ENCODE data around the gene DUSP2.
"Not testable (repeated sequence)": the region's sequence is repeated elsewhere in the genome, so short reads cannot be mapped to it uniquely, and the experiment has no call there.

Gene DUSP2

DNA sequence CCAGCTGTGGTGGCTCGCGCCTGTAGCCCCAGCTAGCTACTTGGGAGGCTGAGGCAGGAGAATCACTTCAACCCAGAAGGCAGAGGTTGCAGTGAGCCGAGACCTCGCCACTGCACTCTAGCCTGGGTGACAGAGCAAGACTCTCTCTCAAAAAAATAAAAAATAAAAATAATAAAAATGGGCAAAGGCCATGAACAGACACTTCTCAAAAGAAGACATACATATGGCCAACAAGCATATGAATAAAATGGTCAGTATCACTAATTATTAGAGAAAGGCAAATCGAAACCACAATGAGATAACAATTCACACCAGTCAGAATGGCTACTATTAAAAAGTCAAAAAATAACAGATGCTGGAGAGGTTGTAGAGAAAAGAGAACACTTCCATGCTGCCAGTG lies 15.1 kb upstream of the DUSP2 start:
- not testable (repeated sequence) for H3K9ac ChIP-seq (ENCODE audit: low read depth, low read length)
- WGBS, result 98% methylated on average over 3 of the region's 5 CpGs

DNA sequence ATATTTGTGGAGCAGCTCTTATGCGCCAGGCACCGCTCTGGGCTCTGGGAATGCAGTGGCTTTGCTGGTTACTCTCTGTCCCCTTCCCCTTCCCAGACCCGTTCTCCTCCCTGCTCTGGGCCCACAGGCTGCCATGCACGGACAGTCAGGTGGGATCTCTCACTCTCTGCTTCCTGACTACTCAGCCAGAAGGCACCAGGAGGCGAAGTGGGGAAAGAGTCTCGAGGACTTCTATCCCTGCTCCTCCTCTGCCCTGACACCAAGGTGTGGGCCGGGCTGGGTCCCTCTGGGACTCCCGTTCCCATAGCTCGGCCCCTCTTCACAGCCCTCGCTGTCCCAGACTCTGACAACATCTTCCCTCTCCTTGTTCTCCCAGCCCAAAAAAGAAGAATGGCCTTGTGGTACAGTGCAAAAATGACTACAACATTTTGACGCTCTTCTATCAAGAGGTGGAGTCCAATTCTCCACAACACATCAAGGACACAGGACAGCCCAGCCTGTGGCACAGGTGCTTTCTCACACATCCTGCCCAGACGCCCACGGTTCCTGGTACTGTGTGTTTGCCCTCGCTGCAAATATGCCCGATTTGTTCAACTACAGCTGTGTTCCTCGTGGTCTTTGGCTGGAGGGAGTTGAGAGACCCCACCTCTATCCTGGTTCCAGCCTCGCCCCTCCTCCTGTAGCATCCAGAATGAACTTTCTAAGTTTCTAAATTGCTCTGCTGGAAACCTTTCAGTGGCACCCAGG lies 14.0 kb upstream of the DUSP2 start:
- no peaks in the 10 kb centered on the region for H3K9me3 ChIP-seq (ENCODE audit: insufficient read depth, low read depth, low read length)
- no peak overlapping the region for H3K4me3 ChIP-seq (ENCODE audit: low read length)
- no peaks in the 10 kb centered on the region for H3K36me3 ChIP-seq (ENCODE audit: insufficient read depth, low read length)
- no peak overlapping the region for H3K9ac ChIP-seq (ENCODE audit: low read depth, low read length)
- 0 out of 2 replicates have a peak, but pooled peaks cover 6% of the 10 kb centered on the region for H3K4me1 ChIP-seq (ENCODE audit: insufficient read depth, low read length)
- no peaks in the 10 kb centered on the region for H3K27me3 ChIP-seq (ENCODE audit: insufficient read depth, low read length)
- 88% methylated on average over 17 of the region's 17 CpGs for WGBS
- H3K27ac ChIP-seq (ENCODE audit: low read depth, low read length), result no peak overlapping the region

More for the DNA sequence above, 15.1 kb upstream of the DUSP2 start:
- H3K36me3 ChIP-seq (ENCODE audit: insufficient read depth, low read length); H3K27me3 ChIP-seq (ENCODE audit: insufficient read depth, low read length); H3K4me3 ChIP-seq (ENCODE audit: low read length); H3K9me3 ChIP-seq (ENCODE audit: insufficient read depth, low read depth, low read length); H3K27ac ChIP-seq (ENCODE audit: low read depth, low read length): not testable (repeated sequence)
- H3K4me1 ChIP-seq (ENCODE audit: insufficient read depth, low read length), result 0 out of 2 replicates have a peak, but pooled peaks cover 10% of the 10 kb centered on the region

- no peak overlapping the region for H3K27ac ChIP-seq (ENCODE audit: low read depth, low read length)
- no peaks in the 10 kb centered on the region for H3K9me3 ChIP-seq (ENCODE audit: insufficient read depth, low read depth, low read length)
Observed at GRCh38 chr2:96158554-96158940, 13.3 kb upstream of the DUSP2 start.

GRCh38 chr2:96157649-96158553 lies 12.7 kb upstream of the DUSP2 start:
- 81% methylated on average over 18 of the region's 19 CpGs for WGBS
- H3K9ac ChIP-seq (ENCODE audit: low read depth, low read length), result no peak overlapping the region
- no peaks in the 10 kb centered on the region for H3K9me3 ChIP-seq (ENCODE audit: insufficient read depth, low read depth, low read length)
- H3K27me3 ChIP-seq (ENCODE audit: insufficient read depth, low read length), result no peaks in the 10 kb centered on the region
- H3K36me3 ChIP-seq (ENCODE audit: insufficient read depth, low read length), result no peaks in the 10 kb centered on the region
- no peak overlapping the region for H3K4me3 ChIP-seq (ENCODE audit: low read length)
- H3K27ac ChIP-seq (ENCODE audit: low read depth, low read length), result no peak overlapping the region
- 0 out of 2 replicates have a peak, but pooled peaks cover 4% of the 10 kb centered on the region for H3K4me1 ChIP-seq (ENCODE audit: insufficient read depth, low read length)

More at GRCh38 chr2:96158554-96158940, 13.3 kb upstream of the DUSP2 start:
- H3K27me3 ChIP-seq (ENCODE audit: insufficient read depth, low read length), result no peaks in the 10 kb centered on the region
- no peaks in the 10 kb centered on the region for H3K36me3 ChIP-seq (ENCODE audit: insufficient read depth, low read length)
- H3K4me1 ChIP-seq (ENCODE audit: insufficient read depth, low read length), result 0 out of 2 replicates have a peak, but pooled peaks cover 4% of the 10 kb centered on the region
- 90% methylated on average over 14 of the region's 14 CpGs for WGBS
- no peak overlapping the region for H3K9ac ChIP-seq (ENCODE audit: low read depth, low read length)
- no peak overlapping the region for H3K4me3 ChIP-seq (ENCODE audit: low read length)

DNA sequence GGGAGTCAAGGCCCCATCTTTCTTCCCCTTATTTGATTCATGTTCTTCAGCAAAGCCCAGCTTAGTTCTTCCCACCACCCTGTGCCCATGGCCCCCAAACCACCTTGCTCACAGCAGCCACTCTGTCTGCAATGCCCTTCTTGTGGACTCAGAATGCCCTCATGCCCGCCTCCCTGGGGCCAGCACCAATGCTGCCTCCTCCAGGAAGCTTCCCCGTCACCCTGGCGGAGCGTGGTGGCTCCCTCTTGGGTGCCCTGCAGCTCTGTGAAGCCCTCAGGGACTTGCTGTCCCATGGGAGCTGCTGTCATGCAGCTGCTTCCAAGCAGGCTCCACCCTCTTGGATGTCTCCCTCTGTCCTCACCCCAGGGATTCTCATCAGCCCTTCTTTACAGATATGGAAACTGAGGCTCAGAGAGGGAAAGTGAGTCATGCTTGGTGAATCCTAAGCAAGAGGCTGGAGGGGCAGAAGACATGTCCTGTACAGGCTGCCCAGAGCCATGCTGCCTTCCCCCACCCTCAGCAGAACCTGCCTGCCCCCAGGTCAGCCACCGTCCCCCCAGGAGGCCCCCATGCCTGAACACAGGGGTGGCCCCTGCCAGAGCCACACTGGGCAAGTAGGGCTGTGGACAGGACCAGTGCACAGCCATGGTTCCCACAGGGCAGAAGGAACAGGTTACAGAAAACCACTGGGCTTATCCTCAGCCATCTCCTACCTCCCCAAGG lies 11.8 kb upstream of the DUSP2 start:
- Histone ChIP-seq H3K9ac (ENCODE audit: low read depth, low read length) (no peak overlapping the region), H3K4me3 (ENCODE audit: low read length) (no peak overlapping the region), H3K27ac (ENCODE audit: low read depth, low read length) (no peak overlapping the region)

DNA sequence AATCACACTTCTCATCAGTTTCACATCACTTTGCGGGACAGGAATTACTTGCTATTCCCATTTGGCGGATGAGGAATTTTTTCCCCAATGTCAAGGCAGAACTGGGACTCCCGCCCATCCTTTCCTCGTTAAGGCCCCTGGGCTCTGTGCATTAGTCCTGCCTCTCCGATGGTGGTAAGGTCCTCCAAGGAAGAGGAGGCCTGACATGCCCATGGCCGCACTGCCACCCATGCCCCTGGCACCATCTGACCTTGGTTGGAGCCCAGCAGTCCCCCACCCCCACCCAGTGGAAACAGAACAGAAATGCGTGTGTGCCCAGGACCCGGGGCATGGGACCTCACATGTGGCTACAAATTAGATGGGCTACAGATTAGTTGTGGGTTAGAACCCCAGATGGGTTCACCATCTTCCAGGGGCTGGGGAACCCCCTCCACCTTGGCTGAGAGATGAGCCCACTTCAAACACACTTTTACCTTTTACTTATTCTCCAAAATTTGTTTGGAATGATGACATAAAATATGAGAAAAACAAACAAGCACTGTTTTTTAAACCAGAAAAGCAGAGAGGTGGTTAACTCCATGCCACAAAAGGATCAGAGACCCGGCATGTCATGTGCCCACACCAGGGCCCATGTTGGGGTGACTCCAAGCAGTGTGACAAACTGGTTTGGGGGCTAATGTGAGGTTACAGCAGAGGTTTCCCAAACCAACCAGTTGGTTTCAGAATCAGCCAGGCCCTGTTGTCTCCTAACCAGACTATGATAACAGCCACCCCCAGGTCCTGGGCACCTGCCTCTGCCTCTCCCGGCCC lies 11.0 kb upstream of the DUSP2 start:
- no peak overlapping the region for H3K4me3 ChIP-seq (ENCODE audit: low read length)
- no peak overlapping the region for H3K27ac ChIP-seq (ENCODE audit: low read depth, low read length)
- 94% methylated on average over 10 of the region's 10 CpGs for WGBS

More for the DNA sequence above, 11.8 kb upstream of the DUSP2 start:
- H3K36me3 ChIP-seq (ENCODE audit: insufficient read depth, low read length), result no peaks in the 10 kb centered on the region
- 94% methylated on average over 5 of the region's 5 CpGs for WGBS
- H3K4me1 ChIP-seq (ENCODE audit: insufficient read depth, low read length), result peaks cover 6% of the 10 kb centered on the region
- no peaks in the 10 kb centered on the region for H3K9me3 ChIP-seq (ENCODE audit: insufficient read depth, low read depth, low read length)
- H3K27me3 ChIP-seq (ENCODE audit: insufficient read depth, low read length), result no peaks in the 10 kb centered on the region

DNA sequence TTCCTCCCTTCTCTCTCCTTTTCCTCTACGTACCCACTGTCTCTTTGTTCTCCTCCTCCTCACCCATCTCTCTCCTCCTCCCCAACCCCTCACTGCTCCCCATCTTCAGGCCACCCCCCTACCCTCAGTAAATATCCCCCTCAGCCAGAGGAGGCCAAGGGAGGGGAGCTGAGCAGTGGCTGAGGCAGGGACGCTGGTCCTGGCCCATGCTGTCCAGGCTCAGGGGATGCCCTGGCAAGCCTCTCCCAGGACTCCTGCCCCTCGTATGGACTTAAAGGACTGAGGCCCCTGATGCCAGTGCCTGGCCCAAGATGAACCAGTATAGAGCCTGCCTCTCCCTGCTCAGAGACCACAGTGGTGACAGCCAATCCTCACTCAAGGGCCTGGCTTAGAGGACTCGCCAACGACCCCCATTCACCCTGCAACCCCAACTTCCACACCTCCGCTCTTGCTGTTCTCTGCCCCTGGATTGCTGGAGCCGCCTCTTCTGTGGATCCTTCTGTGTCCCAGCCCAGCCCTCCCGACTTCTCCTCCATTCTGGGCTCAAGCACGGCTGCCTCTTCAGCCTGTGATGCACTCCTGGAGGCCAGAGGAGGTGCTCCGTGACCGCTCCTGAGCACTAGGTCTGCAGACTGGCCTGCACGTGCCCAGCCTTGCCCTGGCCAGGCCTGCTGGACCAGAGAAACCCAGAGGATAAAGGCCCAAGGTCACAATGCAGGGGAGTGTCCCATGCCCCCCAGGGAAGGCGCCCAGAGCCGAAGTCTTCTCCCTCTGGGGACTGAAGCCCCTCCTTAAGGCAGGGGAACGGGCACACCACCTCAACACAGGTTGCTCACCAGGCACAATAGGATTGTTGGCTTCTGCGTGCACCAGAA lies 9.5 kb upstream of the DUSP2 start:
- no peaks in the 10 kb centered on the region for H3K36me3 ChIP-seq (ENCODE audit: insufficient read depth, low read length)
- H3K9me3 ChIP-seq (ENCODE audit: insufficient read depth, low read depth, low read length), result no peaks in the 10 kb centered on the region
- no peak overlapping the region for H3K27ac ChIP-seq (ENCODE audit: low read depth, low read length)
- no peak overlapping the region for H3K4me3 ChIP-seq (ENCODE audit: low read length)
- WGBS, result 88% methylated on average over 16 of the region's 16 CpGs
- H3K4me1 ChIP-seq (ENCODE audit: insufficient read depth, low read length), result peaks cover 7% of the 10 kb centered on the region
- H3K9ac ChIP-seq (ENCODE audit: low read depth, low read length), result no peak overlapping the region
- no peaks in the 10 kb centered on the region for H3K27me3 ChIP-seq (ENCODE audit: insufficient read depth, low read length)

More for the DNA sequence above, 11.0 kb upstream of the DUSP2 start:
- Histone ChIP-seq H3K4me1 (ENCODE audit: insufficient read depth, low read length) (peaks cover 7% of the 10 kb centered on the region), H3K9me3 (ENCODE audit: insufficient read depth, low read depth, low read length) (no peaks in the 10 kb centered on the region), H3K27me3 (ENCODE audit: insufficient read depth, low read length) (no peaks in the 10 kb centered on the region), H3K36me3 (ENCODE audit: insufficient read depth, low read length) (no peaks in the 10 kb centered on the region), H3K9ac (ENCODE audit: low read depth, low read length) (no peak overlapping the region)

GRCh38 chr2:96153991-96154431 lies 8.8 kb upstream of the DUSP2 start:
- Histone ChIP-seq H3K27me3 (ENCODE audit: insufficient read depth, low read length) (no peaks in the 10 kb centered on the region), H3K27ac (ENCODE audit: low read depth, low read length) (no peak overlapping the region), H3K9ac (ENCODE audit: low read depth, low read length) (no peak overlapping the region), H3K36me3 (ENCODE audit: insufficient read depth, low read length) (no peaks in the 10 kb centered on the region), H3K9me3 (ENCODE audit: insufficient read depth, low read depth, low read length) (no peaks in the 10 kb centered on the region), H3K4me1 (ENCODE audit: insufficient read depth, low read length) (peaks cover 10% of the 10 kb centered on the region), H3K4me3 (ENCODE audit: low read length) (no peak overlapping the region)
- 86% methylated on average over 7 of the region's 7 CpGs for WGBS

DNA sequence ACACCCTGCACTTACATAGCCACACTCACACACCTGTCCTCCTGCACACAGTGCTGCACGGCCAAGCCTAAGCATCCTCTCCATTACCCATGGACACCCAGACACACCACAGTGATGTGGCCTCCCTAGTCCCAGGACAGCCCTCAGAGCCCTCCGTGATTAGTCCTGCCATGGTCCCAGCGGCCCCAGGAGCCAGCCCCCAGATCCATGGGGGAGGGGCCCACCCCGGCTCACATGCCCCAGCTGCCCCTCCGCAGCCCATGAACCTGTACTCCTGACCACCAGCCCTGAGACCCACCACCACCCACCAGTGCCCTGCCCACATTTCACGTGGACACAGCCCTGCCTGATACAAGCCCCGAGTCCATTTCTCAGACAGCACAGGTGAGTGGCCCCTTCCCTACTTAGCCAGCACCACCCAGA lies 8.1 kb upstream of the DUSP2 start:
- Histone ChIP-seq H3K27ac (ENCODE audit: low read depth, low read length) (no peak overlapping the region), H3K4me3 (ENCODE audit: low read length) (no peak overlapping the region), H3K4me1 (ENCODE audit: insufficient read depth, low read length) (peaks cover 15% of the 10 kb centered on the region), H3K36me3 (ENCODE audit: insufficient read depth, low read length) (no peaks in the 10 kb centered on the region), H3K9ac (ENCODE audit: low read depth, low read length) (no peak overlapping the region), H3K9me3 (ENCODE audit: insufficient read depth, low read depth, low read length) (no peaks in the 10 kb centered on the region), H3K27me3 (ENCODE audit: insufficient read depth, low read length) (no peaks in the 10 kb centered on the region)
- WGBS, result 90% methylated on average over 7 of the region's 7 CpGs

Data from HUES64 (cell line).